ENCODE measurements around the gene MIER2.

MIER2 gene

GRCh38 chr19:330503-330902, 14.1 kb downstream of the MIER2 start:
- DNase-seq (ENCODE audit: low spot score): no peak

- no peak for DNase-seq (ENCODE audit: low spot score)
Measured at GRCh38 chr19:329876-330275, 14.7 kb downstream of the MIER2 start.

- no peak for DNase-seq (ENCODE audit: low spot score)
Measured at GRCh38 chr19:328025-328505, 16.5 kb downstream of the MIER2 start.

GRCh38 chr19:327291-328024, 17.1 kb downstream of the MIER2 start:
- no peak for DNase-seq (ENCODE audit: low spot score)

- DNase-seq (ENCODE audit: low spot score): no peak
Measured at GRCh38 chr19:326871-327270, 17.7 kb downstream of the MIER2 start.

- DNase-seq (ENCODE audit: low spot score): no peak
Measured at GRCh38 chr19:325937-326565, 18.5 kb downstream of the MIER2 start.

- DNase-seq (ENCODE audit: low spot score): no peak
Measured at GRCh38 chr19:325173-325936, 19.2 kb downstream of the MIER2 start.

GRCh38 chr19:324716-325115, 19.9 kb downstream of the MIER2 start:
- DNase-seq (ENCODE audit: low spot score): no peak

GRCh38 chr19:322616-323015, 22.0 kb downstream of the MIER2 start:
- no peak for DNase-seq (ENCODE audit: low spot score)

- DNase-seq (ENCODE audit: low spot score): no peak
Measured at GRCh38 chr19:318509-318774, 26.2 kb downstream of the MIER2 start.

- no peak for DNase-seq (ENCODE audit: low spot score)
Measured at GRCh38 chr19:317710-318508, 26.7 kb downstream of the MIER2 start.

GRCh38 chr19:315811-316210, 28.8 kb downstream of the MIER2 start:
- DNase-seq (ENCODE audit: low spot score): no peak

GRCh38 chr19:313988-314815, 30.4 kb downstream of the MIER2 start:
- DNase-seq (ENCODE audit: low spot score): no peak

- DNase-seq (ENCODE audit: low spot score): no peak
Measured at GRCh38 chr19:313169-313987, 31.2 kb downstream of the MIER2 start.

- DNase-seq (ENCODE audit: low spot score): no peak
Measured at GRCh38 chr19:311813-312261, 32.8 kb downstream of the MIER2 start.

- DNase-seq (ENCODE audit: low spot score): no peak
Measured at GRCh38 chr19:310781-311496, 33.7 kb downstream of the MIER2 start.

- no peak for DNase-seq (ENCODE audit: low spot score)
Measured at GRCh38 chr19:310141-310651, 34.4 kb downstream of the MIER2 start.

GRCh38 chr19:309206-309565, 35.4 kb downstream of the MIER2 start:
- DNase-seq (ENCODE audit: low spot score): no peak

GRCh38 chr19:308471-309205, 36.0 kb downstream of the MIER2 start:
- DNase-seq (ENCODE audit: low spot score): no peak

All from hematopoietic multipotent progenitor cell treated with erythropoietin and hydrocortisone succinate and interleukin-3 and kit ligand, for 17 days (in vitro differentiated cells).